Cardiac fibroblast (primary cell): ENCODE data around the gene PPP1R9A.

Experiments used
- DNase-seq, 2 donors: peaks; one replicate each; pipeline versions ENCODE4 v3.0.0 to v3.0.0-alpha.2; 2010; ENCODE audit warnings: low read depth in 2 of 2
- H3K4me3 ChIP-seq, 2 donors: replicated peaks in 1 of 2; 1 replicate in 1 of 2; 2 replicates in 1 of 2; pipeline ENCODE4 v1.5.1; 2011; ENCODE audit warnings: low read depth in 2 of 2, low read length in 2 of 2, mild to moderate bottlenecking in 2 of 2, moderate library complexity in 1 of 2
- TF ChIP-seq, protein P1 (sequence below): IDR thresholded peaks from one replicate; pipeline ENCODE4 v1.5.1; 2011; ENCODE audit warnings: low read depth, mild to moderate bottlenecking, low read length, inconsistent platforms

PPP1R9A gene

DNA sequence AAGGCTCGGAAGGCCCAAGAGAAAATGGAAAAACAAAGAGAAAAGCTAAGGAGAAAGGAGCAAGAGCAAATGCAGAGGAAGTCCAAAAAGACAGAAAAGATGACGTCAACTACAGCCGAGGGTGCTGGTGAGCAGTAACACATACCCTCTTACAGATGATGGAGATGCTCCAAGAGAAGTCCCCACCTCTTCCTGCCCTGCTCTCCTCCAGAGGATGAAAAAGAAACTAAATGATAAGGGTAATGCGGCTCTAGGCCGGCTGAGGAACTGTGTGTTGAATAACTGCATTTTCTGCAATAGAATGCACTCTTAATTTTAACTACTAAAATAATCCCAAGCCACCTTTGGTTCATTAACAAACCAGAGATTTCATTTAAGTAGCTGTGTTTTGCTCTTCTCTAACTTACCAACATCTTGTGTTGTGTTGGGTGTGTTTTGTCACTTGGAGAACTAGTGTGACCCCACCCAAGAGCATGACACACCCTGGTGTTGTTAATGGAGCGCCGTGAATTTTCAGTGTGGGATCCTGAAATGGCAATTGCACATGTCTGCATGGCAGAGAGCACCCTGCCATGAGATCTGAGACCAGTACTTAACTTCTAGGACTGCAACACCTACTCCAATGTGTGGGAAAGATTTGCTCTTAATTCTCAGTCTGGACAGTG lies 382.9 kb downstream of the PPP1R9A start:
- TF ChIP-seq, protein P1, sequence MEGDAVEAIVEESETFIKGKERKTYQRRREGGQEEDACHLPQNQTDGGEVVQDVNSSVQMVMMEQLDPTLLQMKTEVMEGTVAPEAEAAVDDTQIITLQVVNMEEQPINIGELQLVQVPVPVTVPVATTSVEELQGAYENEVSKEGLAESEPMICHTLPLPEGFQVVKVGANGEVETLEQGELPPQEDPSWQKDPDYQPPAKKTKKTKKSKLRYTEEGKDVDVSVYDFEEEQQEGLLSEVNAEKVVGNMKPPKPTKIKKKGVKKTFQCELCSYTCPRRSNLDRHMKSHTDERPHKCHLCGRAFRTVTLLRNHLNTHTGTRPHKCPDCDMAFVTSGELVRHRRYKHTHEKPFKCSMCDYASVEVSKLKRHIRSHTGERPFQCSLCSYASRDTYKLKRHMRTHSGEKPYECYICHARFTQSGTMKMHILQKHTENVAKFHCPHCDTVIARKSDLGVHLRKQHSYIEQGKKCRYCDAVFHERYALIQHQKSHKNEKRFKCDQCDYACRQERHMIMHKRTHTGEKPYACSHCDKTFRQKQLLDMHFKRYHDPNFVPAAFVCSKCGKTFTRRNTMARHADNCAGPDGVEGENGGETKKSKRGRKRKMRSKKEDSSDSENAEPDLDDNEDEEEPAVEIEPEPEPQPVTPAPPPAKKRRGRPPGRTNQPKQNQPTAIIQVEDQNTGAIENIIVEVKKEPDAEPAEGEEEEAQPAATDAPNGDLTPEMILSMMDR, result no peak
- DNase-seq, result no peak
- H3K4me3 ChIP-seq, result no peak overlapping the region

DNA sequence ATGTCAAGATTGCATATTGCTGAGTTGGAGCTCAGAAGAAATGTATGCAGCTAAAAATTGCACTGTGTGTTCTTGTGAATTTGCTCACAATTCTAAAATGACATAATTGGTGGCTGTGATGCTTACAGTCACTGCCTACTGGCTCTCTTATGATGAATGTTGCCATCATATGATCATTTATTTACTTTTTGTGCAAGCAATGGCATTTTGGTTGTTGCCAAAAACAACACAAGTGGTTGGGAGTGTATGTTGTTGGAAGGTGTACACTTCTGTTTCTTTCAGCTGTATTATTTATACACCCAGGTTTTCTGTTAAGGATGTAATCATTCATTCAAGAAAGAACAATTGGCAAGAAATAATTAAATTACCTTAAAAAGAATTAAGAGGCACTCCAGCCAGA lies 388.0 kb downstream of the PPP1R9A start:
- H3K4me3 ChIP-seq, result no peak overlapping the region
- peak in 1 of 2 donors; percentile 4 for DNase-seq
- TF ChIP-seq, protein P1, result no peak

DNA sequence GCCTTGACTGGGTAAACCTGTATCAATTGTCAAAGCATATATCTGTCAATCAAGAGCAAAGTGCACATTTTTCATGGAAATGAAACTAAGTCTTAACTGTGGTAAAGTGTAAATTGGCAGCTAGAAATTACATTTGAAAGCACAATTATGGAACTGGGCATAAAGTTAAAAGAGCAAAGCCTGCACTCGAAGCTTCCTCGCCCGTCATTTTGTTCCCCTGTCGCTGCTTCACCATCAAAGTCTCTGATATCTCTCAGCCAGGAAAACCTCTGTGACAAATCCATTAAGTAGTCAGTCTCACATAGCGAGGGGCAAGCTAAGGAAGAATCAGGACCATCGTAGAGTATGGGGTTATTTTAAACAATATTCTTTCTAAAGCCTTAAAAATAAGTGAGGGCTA lies 389.1 kb downstream of the PPP1R9A start:
- TF ChIP-seq, protein P1, result no peak
- DNase-seq, result no peak
- H3K4me3 ChIP-seq, result no peak overlapping the region

GRCh38 chr7:95297041-95297440 lies 389.6 kb downstream of the PPP1R9A start:
- DNase-seq, result no peak
- TF ChIP-seq, protein P1, result no peak
- no peak overlapping the region for H3K4me3 ChIP-seq

GRCh38 chr7:95298091-95298490 lies 390.7 kb downstream of the PPP1R9A start:
- no peak for DNase-seq

GRCh38 chr7:95303013-95303905 lies 395.9 kb downstream of the PPP1R9A start:
- DNase-seq, result no peak
- TF ChIP-seq, protein P1, result no peak
- no peak overlapping the region for H3K4me3 ChIP-seq

More at GRCh38 chr7:95298091-95298490, 390.7 kb downstream of the PPP1R9A start:
- TF ChIP-seq, protein P1, result no peak
- no peak overlapping the region for H3K4me3 ChIP-seq
